GM12873 (cell line): ENCODE data around the gene SIL1.

ENCODE experiments used
- TF ChIP-seq, protein P1 (sequence below): IDR thresholded peaks from 2 replicates; pipeline ENCODE4 v1.5.1; 2012; ENCODE audit warnings: low read depth, mild to moderate bottlenecking, moderate library complexity, low read length, control low read depth; ENCODE audit not compliant: insufficient read depth; ENCODE audit errors: missing control alignments

The SIL1 gene

DNA sequence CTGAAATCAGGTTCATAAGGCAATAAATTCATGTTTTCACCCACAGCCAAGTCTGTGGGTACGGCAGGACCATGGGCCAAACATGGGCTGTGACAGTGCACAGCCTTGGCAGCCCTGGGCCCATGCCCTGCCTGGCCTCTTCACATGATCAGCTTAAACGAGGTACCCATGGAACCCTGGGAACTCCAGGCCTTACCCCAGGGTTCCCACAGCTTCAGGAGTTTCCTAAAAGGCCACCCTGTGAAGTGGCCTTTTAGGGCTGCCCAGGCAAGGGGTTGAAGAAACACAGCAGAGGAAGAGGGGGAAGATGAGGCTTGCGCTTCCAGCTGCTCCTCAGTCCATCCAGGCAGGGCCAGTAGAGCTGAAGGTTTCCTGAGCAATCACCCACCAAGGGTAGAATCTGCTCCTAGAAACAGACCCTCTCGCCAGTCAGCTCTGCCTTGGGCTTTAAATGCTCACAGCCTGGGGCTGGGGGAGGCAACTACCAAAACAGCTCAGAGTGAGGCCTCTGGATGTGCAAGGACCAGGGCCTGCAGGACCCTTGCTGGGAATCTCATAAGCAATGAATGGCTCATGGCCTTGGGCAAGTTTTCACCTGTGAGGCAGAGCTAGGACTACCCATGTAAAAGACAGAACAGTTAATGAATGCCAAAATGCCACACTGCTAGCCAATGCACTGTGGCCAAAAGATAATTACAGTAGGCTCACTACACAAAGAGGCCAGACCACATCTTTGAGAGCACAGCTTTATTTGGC, 243.7 kb downstream of the SIL1 start:
- TF ChIP-seq, protein P1, sequence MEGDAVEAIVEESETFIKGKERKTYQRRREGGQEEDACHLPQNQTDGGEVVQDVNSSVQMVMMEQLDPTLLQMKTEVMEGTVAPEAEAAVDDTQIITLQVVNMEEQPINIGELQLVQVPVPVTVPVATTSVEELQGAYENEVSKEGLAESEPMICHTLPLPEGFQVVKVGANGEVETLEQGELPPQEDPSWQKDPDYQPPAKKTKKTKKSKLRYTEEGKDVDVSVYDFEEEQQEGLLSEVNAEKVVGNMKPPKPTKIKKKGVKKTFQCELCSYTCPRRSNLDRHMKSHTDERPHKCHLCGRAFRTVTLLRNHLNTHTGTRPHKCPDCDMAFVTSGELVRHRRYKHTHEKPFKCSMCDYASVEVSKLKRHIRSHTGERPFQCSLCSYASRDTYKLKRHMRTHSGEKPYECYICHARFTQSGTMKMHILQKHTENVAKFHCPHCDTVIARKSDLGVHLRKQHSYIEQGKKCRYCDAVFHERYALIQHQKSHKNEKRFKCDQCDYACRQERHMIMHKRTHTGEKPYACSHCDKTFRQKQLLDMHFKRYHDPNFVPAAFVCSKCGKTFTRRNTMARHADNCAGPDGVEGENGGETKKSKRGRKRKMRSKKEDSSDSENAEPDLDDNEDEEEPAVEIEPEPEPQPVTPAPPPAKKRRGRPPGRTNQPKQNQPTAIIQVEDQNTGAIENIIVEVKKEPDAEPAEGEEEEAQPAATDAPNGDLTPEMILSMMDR: no peak

DNA sequence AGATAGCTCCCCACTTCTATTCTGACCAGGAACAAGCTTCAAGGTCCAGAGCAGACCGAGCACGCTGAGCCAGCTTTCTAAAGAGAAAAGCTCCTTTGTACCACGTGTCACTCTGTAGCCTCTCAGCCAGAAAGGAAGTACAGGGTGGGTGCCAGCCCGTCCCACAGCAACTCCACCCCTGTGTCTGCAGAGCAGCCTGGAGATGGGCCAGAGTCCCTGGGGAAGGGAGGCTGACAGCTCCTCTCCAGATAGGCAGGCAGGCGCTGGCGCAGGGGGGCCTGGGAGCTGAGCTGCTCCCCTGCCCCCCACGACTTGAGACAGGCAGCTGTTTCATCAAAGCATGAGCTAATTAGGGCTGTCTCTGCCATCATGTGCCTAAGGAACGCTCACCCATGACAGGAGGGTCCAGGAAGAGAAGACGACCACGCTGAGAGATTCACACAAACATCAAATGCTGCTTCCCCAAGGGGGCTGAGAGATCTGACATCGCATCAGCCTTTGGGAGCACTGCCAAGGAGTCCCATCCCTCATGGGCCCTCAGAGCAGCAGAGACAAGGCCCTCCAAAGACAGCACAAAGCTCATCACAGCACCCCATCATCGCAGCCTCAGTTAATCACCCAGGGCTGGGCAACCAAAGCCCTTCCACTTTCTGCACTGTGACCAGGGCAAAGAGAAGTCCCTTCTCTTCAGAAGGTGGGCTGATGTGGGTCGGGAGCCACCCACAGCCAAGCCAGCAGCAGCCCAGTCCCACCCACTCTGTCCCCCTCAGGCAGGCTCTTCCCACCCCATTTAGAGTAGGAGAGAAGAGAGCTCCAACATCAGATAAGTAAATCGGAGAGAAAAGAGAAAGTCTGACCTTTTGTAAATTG, 244.5 kb downstream of the SIL1 start:
- TF ChIP-seq, protein P1: no peak

DNA sequence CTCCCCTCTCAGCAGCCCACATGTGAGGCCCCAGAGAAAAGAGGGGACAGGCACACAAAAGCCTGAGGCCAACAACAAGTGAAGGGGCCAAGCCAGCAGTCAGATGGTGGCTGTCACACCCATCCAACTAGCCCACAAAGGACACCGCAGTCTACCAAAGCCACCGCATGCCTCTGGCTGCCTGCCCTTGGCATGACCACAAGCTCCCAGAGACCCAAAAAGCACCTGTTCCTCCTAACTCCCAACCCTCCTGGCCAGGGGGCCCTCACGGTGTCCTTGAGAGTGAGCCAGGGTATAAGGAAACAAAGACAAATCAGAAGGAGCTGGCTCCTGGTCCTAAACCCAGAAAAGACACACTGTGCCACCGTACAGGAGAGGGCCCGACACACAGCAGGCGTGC, 245.2 kb downstream of the SIL1 start:
- TF ChIP-seq, protein P1: no peak

DNA sequence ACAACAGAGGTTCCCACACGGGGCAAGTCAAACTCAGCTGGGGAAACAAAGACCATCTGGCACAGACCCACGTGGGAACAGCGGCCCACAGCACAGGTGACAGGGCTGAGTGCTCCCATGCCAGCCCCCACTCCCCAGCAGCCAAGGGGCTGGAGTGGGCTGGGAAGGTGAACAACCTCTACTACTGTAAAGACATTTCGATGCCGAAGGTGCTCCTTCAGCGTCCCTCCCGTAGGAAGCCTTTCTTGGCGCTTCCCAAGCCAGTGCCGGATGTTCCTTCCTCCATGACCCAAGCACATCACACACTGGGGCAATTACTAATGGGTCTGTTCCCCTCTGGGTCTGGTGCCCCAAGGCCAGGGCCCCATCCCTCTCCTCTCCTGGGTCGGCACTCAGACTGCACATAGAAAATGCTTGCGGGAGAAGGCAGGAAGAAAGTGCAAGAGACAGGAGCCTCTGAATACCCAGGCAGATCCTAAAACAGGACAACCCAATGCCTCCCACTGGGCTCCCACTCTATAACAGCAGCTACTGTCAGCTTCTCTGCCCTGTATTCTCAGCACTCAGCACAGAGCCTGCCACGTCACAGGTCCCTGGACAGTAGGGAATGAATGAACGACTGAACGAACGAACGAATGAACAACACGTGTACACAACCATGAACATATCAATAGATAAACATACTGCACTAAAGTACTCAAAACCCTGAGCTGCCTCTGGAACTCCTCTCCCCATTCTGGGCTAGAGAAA, 246.0 kb downstream of the SIL1 start:
- TF ChIP-seq, protein P1: no peak

DNA sequence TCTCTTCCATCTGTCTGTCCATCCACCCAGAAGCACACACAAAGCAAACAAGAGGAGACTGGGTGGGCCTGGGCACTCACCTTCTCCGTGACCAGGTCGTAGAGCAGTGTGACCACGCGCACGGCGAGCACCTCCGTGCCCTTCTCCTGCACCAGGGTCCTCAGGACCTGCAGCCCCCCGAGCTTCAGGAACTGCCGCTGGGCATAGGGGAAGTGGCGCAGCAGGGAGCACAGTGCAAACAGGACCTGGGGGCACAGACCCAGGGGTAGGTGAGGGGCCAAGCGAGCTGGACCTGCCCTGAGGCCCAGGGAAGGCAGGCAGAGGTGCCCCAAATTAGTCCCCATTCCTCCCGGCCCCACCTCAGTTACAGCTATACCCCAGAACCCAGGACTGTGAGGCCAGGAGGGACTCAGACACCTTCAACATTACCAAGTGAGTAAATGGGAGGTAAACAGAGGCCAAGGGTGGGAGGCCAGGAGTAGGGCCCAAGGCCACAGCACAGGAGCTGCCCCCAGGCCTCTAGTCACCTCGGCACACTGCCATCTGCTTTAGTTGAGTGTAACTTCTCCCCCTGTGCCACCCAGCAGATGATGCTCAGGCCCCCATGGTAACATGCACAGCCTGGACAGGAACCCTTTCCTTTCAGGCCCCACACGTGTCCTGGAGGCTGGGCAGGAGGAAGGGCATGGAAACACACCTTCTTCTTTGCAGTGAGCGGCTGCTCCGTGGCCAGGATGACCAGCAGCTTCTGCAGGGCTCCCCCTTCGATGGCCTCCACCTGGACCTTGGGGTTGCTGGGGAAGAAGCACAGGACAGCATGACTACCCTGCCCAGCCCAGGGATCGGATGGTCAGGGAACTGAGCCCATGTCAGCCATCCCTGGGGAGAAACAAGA, 246.8 kb downstream of the SIL1 start:
- TF ChIP-seq, protein P1: no peak

DNA sequence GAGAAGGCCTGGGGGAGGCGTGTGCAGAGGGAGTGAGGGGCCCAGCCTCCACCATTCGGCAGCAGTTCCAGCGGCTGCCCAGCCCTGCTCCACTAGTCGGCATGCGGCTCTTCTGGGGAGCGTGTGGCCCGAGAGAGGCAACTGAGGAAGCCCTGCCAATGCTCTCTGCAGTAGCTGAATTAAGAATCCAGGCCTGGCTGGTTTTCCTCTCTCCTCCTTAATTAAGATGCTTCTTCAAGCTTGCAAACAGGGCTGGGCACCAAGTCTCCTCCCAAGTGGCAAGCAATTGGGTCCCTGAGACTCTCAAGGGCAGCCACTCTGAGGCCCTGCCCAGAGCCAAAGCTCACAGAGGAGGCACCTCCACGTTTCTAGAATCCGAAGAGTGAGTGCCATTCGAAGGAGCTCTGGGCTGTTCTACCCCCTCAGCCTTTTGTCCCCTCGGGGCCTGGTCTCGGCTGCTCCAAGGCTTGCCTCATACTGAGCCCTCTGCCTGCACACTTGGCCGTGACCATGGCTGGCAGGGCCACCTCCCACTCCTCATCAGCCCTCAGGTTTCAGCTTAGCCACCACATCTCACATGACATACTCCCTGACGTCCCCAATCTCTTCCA, 247.6 kb downstream of the SIL1 start:
- TF ChIP-seq, protein P1: no peak
